NCI-H2171 treated with DMSO at 0.1 percent for 48 hours (cell line): ENCODE data around the gene MPPED2.

Experiments used
- DNase-seq: peaks from one replicate; lab custom pipeline; 2025; lab: John Stamatoyannopoulos, UW

The MPPED2 gene

GRCh38 chr11:30420233-30420787 lies 165.8 kb downstream of the MPPED2 start:
- DNase-seq, result no peak

GRCh38 chr11:30414806-30415205 lies 171.3 kb downstream of the MPPED2 start:
- no peak for DNase-seq

GRCh38 chr11:30414244-30414643 lies 171.9 kb downstream of the MPPED2 start:
- DNase-seq, result no peak

DNA sequence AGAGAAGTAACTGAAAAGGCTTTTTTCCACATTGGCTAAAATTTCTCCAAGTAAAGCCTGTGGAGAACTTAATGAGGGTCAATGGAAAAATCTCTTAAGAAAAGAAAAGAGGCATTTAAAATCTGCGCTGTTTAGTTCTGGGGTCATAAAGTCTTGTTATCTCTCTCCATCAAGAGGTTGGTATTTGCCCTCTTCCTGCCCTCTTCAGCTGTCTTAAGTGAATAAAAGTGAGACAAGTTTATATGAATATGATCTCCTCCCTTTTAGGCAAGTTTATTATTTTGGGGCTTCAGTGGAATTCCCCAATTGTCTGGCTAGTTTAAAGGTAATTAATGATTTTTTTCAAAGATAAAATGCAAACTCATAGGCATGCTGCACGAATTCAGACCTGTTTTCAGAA lies 173.6 kb downstream of the MPPED2 start:
- no peak for DNase-seq

DNA sequence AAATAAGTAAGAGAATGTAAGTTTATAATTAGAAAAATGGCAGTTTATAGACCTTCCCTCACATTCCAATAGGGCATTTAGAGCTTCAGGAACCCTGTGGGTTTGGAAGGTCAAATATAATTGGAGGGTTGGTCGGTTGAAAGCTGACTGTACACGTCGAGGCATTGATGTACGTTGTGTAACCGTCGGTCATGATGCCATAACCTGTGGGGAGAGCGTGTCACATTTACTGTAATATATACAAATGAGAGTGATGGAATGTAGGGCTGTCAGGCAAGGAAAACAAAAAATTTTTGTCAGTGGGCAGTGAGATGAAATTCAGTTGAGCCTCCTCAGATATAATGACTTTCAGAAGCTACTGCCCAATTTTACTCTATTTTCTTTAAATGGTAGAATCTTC lies 174.8 kb downstream of the MPPED2 start:
- DNase-seq, result no peak

DNA sequence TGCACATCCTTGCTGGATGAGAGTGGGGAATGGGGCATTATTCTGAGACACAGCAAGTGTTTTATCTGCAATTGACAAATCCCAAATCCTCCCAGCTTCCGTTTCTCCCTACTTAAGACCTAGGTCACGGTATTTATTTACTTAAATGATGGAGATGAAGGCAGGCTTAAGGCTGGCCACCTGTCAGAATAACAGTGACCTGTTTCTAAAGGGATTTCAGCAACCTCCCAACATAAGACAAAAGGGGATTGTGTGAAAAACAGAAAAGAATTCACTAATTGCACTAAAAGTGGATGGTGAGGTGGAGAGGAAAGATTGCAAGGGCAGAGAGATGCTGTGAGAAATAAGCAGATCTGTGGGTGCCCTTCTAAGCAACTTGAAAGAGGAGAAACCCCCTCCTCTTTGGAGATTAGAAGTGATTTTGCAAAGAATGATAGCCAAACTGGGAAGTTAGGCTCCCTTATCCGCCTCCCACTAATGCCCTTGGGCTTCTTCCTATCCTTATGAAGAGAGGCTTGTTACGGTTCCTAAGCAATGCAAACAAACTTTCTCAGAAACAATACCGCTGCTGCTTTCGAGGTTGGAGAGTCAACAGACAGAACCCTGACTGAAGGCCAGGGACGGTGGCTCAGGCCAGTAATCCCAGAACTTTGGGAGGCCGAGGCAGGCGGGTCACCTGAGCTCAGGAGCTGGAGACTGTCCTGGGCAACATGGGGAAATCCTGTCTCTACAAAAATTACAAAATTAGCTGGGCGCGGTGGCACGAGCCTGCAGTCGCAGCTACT lies 179.0 kb downstream of the MPPED2 start:
- no peak for DNase-seq

GRCh38 chr11:30405385-30405784 lies 180.8 kb downstream of the MPPED2 start:
- DNase-seq, result no peak

GRCh38 chr11:30404136-30404535 lies 182.0 kb downstream of the MPPED2 start:
- no peak for DNase-seq

GRCh38 chr11:30395751-30396150 lies 190.4 kb downstream of the MPPED2 start:
- DNase-seq, result no peak

DNA sequence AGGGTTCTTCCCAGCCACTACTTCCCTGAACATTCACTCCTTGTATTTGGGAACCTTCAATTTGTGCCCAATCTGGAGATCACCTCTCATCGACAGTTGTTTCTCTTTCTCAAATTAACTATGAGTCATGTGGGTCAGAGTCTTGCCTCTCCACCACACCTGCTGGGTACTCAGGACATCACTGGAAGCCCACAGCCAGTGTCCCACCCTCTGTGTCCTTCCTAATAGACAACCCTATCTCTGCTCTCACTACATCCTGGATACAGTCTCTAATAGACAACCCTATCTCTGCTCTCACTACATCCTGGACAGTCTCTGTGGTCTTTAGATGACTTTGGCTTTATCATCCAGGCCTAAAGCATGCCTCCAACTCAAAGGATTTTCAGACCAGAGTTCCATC lies 193.1 kb downstream of the MPPED2 start:
- no peak for DNase-seq

DNA sequence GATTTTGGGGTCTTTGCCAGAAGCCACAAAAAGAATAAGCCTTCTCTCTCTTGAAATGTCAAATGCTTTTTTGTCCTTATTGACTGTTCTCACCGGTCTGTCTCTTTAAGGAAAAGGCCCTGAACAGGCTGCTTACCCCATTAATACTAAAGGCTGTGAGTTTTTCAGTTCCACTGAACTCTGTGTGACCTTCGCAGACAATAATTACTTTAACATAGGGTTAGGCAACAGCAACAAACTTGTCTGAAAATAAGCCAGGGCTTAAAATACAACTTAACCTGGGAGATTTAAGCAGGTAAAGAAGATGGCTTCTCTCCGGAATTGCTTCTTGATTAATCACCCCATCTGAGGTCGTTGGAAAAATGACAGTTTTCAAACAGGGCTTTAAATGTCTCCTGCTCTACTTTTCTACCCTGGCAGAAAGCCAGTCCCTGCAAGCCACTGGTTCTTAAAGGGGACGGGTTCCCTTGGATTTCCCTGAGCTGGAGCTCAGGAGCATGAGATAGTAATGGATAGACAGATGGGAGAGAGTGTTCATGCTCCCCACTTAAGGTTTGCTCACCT lies 193.8 kb downstream of the MPPED2 start:
- peak; percentile 19 for DNase-seq

- no peak for DNase-seq
Observed at GRCh38 chr11:30388957-30389356, 197.2 kb downstream of the MPPED2 start.

DNA sequence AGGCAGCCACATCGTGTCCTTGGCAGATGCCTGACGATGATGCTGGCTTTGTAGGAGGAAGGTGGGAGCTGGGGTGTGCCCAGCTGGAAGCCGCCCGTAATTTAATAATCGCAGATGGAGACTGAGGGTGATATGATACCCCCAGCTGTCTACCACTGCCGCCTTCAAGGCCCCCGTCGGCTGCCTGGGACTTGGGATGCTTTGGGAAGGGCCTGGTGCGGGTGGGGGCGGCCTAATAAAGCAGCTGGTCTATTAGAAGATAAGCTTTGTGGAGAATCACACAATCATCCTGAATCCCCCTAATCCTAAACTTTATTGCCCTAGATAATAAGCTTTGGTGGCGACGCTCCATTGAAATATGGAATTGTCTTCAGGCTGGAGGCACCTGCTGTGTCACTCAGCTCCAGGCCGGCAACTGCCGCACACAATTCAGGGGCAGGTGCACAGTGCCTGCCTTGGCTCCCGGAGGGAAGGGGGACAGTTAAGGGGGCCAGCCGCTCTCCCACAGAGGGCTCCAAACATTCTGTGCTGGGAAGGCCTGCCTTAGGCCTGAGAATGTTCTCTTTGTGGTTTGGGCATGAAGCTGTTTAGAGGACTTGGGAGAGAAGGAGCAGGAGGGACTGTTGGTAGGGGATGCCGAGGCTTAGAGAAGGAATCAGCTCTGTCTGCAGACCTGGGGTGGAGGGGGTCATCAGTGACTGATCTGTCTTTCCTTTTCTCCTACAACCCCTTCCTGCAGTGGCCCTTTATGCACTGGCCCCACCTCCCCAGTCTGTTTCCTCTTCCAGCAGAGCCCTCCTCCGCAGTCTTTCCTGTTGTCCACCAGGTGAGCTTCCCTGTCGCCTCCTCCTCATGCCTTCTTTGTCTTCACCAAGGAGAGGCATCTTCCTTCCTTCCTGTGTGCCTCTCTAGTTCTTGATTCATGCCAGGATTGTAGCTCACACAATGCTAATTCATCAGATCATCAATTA lies 198.0 kb downstream of the MPPED2 start:
- peak; percentile 84 for DNase-seq

DNA sequence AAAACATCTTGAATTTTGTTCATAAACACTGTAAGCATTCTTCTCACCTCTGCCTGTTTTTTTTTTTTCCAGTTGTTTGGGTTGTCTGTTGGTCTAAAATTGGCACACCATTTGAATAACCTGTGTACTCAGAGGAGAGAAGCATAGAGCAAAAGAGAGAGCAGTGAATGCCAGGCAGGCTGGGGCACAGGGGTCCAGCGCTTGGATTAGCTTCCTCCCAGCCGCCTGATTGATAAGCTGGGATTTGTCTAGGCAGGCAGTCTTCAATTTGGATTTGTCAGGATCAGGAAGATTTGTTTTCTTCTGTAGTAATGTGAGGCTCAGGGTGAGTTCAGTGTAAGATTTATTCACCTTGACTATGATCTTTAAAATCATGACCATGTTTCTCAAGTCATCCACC lies 204.3 kb downstream of the MPPED2 start:
- no peak for DNase-seq

GRCh38 chr11:30380846-30381245 lies 205.3 kb downstream of the MPPED2 start:
- no peak for DNase-seq

DNA sequence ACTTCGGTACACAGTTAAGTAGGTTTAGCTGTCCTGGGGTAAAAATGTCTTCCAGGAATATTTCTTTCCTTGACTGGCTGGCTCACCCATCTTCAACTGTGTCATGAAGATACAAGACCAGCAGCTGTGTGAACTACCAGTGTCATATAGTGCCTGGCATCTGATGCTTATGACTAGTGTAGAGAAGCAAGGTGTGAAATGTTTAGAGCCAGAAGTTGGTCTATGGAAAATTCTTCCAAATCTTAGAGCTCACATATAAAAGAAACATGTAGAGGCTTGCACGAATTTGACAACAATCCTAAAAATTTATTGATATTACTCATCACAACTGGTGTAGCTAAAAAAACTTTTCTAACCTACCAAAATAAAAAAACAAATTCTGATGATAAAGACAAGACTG lies 208.8 kb downstream of the MPPED2 start:
- DNase-seq, result no peak

DNA sequence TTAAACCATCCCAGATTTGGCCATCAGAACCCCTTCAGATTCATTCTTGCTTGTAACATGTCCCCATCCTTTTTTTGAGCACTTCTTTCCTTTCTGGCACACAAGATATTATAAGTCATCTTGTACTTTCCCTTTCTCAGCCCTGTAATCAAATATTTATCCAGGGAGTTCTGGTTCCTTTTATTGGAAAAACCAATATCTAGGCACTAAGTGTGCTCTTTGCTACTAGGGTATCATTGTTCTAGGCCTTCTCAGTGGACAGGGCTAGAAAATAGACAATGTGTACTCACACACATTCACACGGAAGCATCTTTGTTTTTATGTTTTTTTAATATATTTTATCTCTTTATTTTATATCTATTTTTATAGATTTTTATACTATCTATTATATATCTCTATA lies 216.0 kb downstream of the MPPED2 start:
- DNase-seq, result no peak

- no peak for DNase-seq
Observed at GRCh38 chr11:30368394-30368793, 217.8 kb downstream of the MPPED2 start.

DNA sequence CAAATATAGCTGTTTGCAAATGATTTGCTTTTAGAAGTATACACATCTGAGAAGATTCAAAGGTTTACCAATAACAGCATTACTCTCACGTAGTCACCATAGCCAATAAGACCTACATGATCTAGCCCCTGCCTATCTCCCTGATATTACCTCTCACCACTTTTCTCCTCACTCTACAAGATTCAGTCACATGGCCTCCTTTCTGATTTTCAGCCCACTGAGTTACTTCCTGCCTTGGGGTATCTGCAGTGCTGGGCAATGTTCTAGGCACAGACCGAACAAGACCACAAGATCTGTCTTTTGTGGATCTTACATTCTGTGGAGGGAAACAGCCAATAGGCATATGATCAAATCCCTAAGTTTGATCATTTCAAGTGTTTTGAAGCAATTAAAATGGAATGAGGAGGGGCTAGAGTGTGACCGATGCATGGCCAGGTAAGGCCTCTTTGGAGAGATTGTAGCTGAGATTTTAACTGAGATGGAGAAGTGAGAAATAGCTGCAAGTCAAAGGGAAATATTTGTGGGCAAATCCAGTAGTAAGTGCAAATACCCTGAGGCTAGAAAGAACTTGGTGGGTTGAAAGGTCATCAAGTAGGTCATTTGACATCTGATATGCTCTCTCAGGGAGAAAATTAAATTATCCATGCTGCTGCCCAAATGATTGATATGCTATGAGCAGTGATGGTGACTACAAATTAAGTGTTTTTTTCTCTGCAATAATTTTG lies 220.2 kb downstream of the MPPED2 start:
- no peak for DNase-seq

DNA sequence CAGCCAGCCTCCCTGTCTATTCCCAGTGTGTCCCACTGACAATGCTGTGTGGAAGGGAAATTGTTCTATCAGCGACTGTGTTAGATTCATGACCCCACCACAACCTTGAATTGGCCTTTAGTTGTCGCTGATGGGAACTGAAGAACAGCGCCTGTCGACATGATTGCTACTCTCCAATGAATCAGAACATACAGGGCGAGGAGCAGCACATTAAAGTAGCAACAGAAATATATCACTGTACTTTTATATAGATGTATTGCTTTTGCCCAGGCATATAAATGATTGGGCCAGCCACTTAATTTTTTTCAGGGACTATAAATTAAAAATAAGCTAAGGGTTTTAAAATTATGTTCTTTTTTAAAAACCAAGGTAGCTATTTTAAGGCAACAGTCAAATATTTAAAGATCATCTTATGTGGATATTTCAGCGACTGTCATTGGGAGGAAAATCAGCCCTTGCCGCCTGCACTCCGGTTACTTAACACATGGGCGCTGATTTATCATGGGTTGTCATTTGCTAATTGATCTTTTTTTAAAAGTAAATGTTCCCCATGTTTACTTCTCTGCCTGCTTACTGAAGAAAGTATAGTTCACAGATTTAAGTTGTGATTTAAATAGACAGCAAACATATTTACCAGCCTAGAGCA lies 221.2 kb downstream of the MPPED2 start:
- DNase-seq, result no peak

DNA sequence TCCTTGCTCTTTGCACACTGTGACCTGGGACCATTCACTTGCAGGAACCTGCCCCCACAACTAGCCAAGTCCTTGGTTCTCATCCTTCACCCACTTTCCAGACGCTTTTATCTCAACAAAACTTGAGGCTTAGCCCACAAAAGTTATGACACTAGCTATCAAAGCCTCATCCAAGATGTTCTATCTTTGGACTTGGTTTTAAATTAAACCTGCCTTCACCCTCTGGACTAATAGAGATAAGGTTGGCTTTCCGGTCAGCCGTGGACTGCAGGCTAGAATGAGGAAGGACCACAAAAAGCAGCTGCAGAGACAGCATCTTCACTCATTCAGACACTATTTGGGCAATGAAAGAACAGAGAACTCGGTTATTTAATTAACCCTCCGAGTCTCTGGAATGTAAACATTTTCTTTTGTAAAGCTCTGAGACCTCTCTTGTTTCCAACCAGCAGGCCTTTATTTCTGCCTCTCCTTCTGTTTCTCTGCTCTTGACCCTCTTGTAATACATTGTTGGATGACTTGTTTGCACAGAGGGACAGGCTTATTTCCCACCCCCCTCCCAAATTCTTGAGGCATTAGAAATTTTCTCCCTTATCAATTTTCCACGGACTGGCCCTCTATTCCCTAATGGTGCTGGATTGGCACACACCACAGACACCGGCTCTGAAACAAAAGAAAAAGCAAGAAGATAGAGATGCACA lies 221.9 kb downstream of the MPPED2 start:
- no peak for DNase-seq
